IPS-11a (cell line): ENCODE data around the gene GTSF1L.

Source experiments
- H3K4me3 ChIP-seq: one replicate; pipeline ENCODE4 v1.5.1; 2013; ENCODE audit warnings: low read depth, low read length, control low read depth

The GTSF1L gene

GRCh38 chr20:43717616-43717995 lies 9.2 kb downstream of the GTSF1L start:
- no peak overlapping the region for H3K4me3 ChIP-seq

- no peak overlapping the region for H3K4me3 ChIP-seq
Observed at GRCh38 chr20:43716757-43717615, 9.8 kb downstream of the GTSF1L start.

GRCh38 chr20:43716123-43716522 lies 10.7 kb downstream of the GTSF1L start:
- H3K4me3 ChIP-seq = no peak overlapping the region

- no peak overlapping the region for H3K4me3 ChIP-seq
Observed at GRCh38 chr20:43715511-43715910, 11.3 kb downstream of the GTSF1L start.

- H3K4me3 ChIP-seq = no peak overlapping the region
Observed at GRCh38 chr20:43715044-43715443, 11.8 kb downstream of the GTSF1L start.

GRCh38 chr20:43711098-43711654 lies 15.6 kb downstream of the GTSF1L start:
- H3K4me3 ChIP-seq = no peak overlapping the region

- H3K4me3 ChIP-seq = no peak overlapping the region
Observed at GRCh38 chr20:43710370-43711044, 16.3 kb downstream of the GTSF1L start.

- H3K4me3 ChIP-seq = no peak overlapping the region
Observed at GRCh38 chr20:43702502-43702901, 24.3 kb downstream of the GTSF1L start.

- no peak overlapping the region for H3K4me3 ChIP-seq
Observed at GRCh38 chr20:43700627-43701026, 26.2 kb downstream of the GTSF1L start.

GRCh38 chr20:43699941-43700565 lies 26.7 kb downstream of the GTSF1L start:
- H3K4me3 ChIP-seq = no peak overlapping the region

GRCh38 chr20:43695571-43695970 lies 31.2 kb downstream of the GTSF1L start:
- no peak overlapping the region for H3K4me3 ChIP-seq

- H3K4me3 ChIP-seq = no peak overlapping the region
Observed at GRCh38 chr20:43694763-43695162, 32.0 kb downstream of the GTSF1L start.

GRCh38 chr20:43691928-43692524 lies 34.8 kb downstream of the GTSF1L start:
- H3K4me3 ChIP-seq = no peak overlapping the region

- no peak overlapping the region for H3K4me3 ChIP-seq
Observed at GRCh38 chr20:43690943-43691598, 35.7 kb downstream of the GTSF1L start.

- no peak overlapping the region for H3K4me3 ChIP-seq
Observed at GRCh38 chr20:43689165-43689564, 37.6 kb downstream of the GTSF1L start.

GRCh38 chr20:43686820-43687219 lies 40.0 kb downstream of the GTSF1L start:
- H3K4me3 ChIP-seq = no peak overlapping the region

GRCh38 chr20:43682446-43682845 lies 44.4 kb downstream of the GTSF1L start:
- no peak overlapping the region for H3K4me3 ChIP-seq

GRCh38 chr20:43681991-43682410 lies 44.8 kb downstream of the GTSF1L start:
- H3K4me3 ChIP-seq = no peak overlapping the region

GRCh38 chr20:43681468-43681942 lies 45.3 kb downstream of the GTSF1L start:
- H3K4me3 ChIP-seq = no peak overlapping the region

- no peak overlapping the region for H3K4me3 ChIP-seq
Observed at GRCh38 chr20:43680981-43681380, 45.8 kb downstream of the GTSF1L start.
